ENCODE results near the gene SLAMF8. TPM values are rescaled to one million over a fixed set of nuclear protein-coding genes. Genes with fewer than 3 reads are reported as not detected.

Gene SLAMF8
- total RNA-seq, 1 experiment from 2014 or later, result not detected

GRCh38 chr1:159879136-159879535 lies 52.5 kb downstream of the SLAMF8 start:
- TF ChIP-seq CTCF (conservative IDR thresholded peaks at IDR 0.05), result no peak
- WGBS (ENCODE audit: extremely low coverage, insufficient read length, low lambda C conversion rate), result no CpG with 5 or more reads among the region's 3 CpGs
- Histone ChIP-seq H3K79me2 (ENCODE audit: insufficient read depth, low read length) (no peaks in the 10 kb centered on the region), H4K8ac (replicated peaks; ENCODE audit: insufficient read length, low read depth, low read length) (no peak overlapping the region), H2BK20ac (ENCODE audit: low read depth, low read length, poor library complexity, severe bottlenecking) (no peak overlapping the region), H3K27ac (ENCODE audit: insufficient read length, low read depth, low read length) (no peak overlapping the region), H4K5ac (ENCODE audit: insufficient read length, low read depth, low read length) (no peak overlapping the region), H3K56ac (ENCODE audit: insufficient read length, low read depth, low read length) (no peak overlapping the region), H3K79me1 (ENCODE audit: insufficient read depth, low read depth, low read length, poor library complexity, severe bottlenecking) (no peaks in the 10 kb centered on the region), H4K91ac (ENCODE audit: insufficient read length, low read depth, low read length) (no peak overlapping the region), H3K9ac (ENCODE audit: extremely low read depth, insufficient read length, low read length) (no peak overlapping the region), H4K20me1 (ENCODE audit: control insufficient read depth, insufficient read depth, insufficient read length) (no peaks in the 10 kb centered on the region), H2BK12ac (ENCODE audit: insufficient read length, low read depth, low read length) (no peak overlapping the region), H2BK120ac (ENCODE audit: low read depth, low read length, poor library complexity, severe bottlenecking) (no peak overlapping the region), H2BK15ac (ENCODE audit: low read depth, low read length) (no peak overlapping the region), H3K4me2 (ENCODE audit: insufficient read depth, insufficient read length, low read length) (no peak overlapping the region), H3K18ac (ENCODE audit: insufficient read length, low read depth, low read length) (no peak overlapping the region), H3K14ac (ENCODE audit: insufficient read depth, low read length) (no peak overlapping the region), H2BK5ac (ENCODE audit: insufficient read length, low read length) (no peak overlapping the region), H3T11ph (ENCODE audit: low read length) (no peak overlapping the region), H2AK5ac (ENCODE audit: insufficient read length, low read length) (no peak overlapping the region), H3K4me1 (ENCODE audit: insufficient read depth, low read length) (no peaks in the 10 kb centered on the region), H3K9me3 (ENCODE audit: control insufficient read depth, low read depth, low read length) (no peaks in the 10 kb centered on the region), H3K23me2 (ENCODE audit: insufficient read length, low read depth, low read length, poor library complexity, severe bottlenecking) (no peaks in the 10 kb centered on the region), H3K27me3 (ENCODE audit: insufficient read depth, low read length) (no peaks in the 10 kb centered on the region), H3K4ac (ENCODE audit: low read depth, low read length) (no peak overlapping the region), H2AFZ (ENCODE audit: low read length) (no peak overlapping the region), H3K23ac (ENCODE audit: insufficient read length, low read depth, low read length) (no peak overlapping the region)
- Mint-ChIP-seq H3K9me3 (no peaks in the 10 kb centered on the region), H3K27ac (no peak overlapping the region), H3K4me3 (no peak overlapping the region), H3K36me3 (ENCODE audit: insufficient read depth in 1 of 3, low read depth in 3 of 3) (peaks cover 0 to under 1% (median 0%) of the 10 kb centered on the region in 3 experiments; a peak in 1 of 7 replicates), H3K4me1 (no peaks in the 10 kb centered on the region), H3K27me3 (ENCODE audit: low read depth) (peaks cover 4% of the 10 kb centered on the region)
- DNase-seq, result no peak
